HG03159 (cell line): ENCODE data around the gene LRRC4.

Experiments
- ATAC-seq: cut with Tn5 transposase; IDR thresholded peaks from one replicate; pipeline ENCODE4 v1.9.1; 2021; ENCODE audit warnings: mild to moderate bottlenecking, moderate library complexity; ENCODE audit not compliant: unreplicated experiment

The LRRC4 gene, protein sequence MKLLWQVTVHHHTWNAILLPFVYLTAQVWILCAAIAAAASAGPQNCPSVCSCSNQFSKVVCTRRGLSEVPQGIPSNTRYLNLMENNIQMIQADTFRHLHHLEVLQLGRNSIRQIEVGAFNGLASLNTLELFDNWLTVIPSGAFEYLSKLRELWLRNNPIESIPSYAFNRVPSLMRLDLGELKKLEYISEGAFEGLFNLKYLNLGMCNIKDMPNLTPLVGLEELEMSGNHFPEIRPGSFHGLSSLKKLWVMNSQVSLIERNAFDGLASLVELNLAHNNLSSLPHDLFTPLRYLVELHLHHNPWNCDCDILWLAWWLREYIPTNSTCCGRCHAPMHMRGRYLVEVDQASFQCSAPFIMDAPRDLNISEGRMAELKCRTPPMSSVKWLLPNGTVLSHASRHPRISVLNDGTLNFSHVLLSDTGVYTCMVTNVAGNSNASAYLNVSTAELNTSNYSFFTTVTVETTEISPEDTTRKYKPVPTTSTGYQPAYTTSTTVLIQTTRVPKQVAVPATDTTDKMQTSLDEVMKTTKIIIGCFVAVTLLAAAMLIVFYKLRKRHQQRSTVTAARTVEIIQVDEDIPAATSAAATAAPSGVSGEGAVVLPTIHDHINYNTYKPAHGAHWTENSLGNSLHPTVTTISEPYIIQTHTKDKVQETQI

DNA sequence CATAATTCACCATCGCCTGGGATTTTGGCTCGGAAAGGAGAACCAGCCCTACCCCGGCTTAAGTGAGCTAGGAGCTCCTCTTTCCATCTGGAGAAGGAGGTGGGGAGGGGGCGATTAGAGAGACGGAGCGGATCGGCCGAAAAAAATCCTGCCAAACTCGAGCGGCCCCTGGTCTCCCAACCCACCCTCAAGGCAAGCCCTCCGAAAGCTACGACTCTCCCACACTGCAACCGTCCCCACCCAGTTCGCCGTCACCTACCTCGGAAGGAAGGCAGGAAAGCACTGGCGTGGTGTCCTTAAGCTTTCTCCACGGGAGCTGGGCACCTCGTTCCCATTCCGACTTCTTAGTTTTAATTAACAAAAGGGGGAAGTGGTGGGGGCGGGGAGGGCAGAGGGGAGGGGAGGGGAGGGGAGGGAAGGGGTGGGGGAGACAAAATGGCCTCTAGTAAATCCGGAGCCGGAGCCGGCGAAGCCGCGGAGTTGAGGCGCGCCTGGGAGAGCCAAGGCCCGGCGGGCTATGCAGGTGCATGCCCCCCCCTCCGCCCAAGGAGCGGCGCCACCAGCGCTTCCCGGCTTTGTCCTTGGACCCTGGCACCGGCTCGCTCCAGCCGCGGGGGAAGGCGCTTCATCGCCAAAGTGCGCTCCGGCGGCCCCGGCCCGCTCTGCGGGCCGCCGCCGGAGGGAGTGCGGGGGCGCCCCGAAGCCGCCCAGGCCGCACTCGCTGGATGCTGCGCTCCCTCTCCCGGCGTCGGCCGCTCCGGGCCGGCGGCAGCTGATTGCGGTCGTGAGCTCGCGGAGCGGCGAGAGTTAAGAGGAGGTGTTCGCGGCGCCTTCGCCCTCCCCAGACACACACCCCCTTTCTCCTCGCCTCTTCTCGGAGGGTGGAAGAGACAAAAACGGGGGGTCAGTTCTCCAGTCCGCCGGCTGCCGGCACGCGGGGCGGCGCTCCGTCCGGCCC, at the start of gene LRRC4:
Gene LRRC4 (minus strand): TSS at position 784 of the 958 bp plus-strand sequence. CDS start 797 bp downstream, outside the sequence.
- ATAC-seq: peak; percentile 34

DNA sequence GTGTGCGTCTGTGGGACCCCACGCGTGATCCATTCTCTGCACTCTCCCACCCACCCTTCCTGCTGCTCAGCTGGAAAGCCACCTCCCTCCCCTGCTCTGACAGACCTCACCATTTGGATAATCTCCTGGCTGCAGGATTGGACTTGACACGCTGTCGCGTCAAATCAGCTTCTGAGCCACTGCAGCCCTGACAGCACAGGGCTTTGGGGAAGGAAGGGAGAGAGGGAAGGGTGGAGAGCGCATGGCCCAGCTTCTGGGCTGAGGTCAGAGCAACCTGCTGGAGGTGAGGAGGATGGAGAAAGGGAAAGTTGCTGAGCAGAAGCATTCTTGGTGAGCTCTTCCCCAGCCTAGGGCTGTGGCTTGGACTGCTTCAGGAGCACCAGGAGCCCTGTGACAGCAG, 48.9 kb upstream of the LRRC4 start:
- ATAC-seq: no peak

DNA sequence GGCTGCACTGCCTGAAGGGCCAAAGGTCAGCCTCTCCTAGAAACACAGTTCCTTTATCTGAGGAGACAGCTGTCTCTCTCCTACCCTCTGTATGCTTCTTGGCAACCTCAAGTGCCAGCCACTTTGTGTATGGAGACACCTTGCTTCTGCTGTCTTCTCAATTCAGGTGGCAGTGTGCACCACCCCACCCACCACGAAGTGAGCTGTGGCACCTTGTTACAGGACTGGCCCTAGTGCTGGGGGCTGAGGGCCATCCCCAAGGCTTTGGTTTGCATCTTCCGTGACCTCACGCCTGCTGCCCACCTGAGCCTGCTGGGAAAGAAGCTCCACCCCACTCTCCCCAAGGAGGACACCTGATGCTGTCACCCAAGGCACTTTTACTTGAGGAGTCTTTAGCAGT, 47.1 kb upstream of the LRRC4 start:
- no peak for ATAC-seq

DNA sequence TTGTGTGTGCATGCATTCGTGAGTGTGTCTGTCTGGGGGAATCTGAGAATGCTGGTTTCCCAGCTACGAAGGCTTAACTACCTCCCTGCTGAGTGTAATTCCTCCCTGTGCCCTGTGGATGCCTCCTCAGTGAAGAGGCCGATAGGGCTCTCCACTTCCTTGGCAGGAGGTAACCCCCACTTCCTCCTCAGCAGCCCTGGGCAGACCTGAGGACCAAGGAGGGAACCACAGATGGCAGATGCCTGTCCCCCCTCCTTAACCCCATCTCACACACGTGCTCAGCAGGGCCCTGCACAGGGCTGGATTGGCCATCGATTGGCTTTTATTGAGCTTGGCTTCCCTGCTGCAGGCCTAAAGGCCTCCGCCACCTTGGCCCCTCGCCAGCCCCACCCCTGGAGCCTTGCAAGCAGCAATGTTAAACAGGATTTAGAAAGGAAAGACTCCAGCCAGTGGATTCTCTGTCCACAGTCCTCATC, 45.6 kb upstream of the LRRC4 start:
- no peak for ATAC-seq

DNA sequence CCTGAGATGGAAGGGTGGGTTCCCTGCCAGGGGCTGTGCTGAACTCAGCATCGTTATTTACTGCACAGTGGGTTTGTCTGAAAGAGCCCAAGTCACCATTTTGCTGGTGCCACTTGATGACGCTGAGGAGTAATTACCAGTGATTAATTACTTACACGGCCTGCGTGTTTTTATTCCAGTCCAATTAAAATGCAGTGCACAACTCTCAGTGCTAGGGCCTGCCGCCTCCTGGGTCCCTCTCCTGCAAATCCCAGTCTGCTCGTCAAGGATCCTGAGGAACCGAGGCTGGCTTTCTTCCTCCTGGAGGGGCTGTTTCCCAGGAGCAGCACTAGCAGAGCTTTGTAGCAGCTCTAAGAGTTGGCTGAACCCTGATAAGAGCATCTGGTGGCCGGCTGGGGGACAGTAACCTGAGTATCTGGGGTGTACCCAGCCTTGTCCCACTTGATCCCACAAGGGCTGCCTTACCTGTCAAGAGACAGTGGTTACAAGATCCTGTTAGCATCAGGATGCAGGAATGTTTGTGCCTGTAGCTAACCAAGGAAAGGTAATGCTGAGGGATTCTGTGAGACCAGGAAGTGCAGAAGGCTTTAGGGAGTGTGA, 45.1 kb upstream of the LRRC4 start:
- ATAC-seq: no peak

DNA sequence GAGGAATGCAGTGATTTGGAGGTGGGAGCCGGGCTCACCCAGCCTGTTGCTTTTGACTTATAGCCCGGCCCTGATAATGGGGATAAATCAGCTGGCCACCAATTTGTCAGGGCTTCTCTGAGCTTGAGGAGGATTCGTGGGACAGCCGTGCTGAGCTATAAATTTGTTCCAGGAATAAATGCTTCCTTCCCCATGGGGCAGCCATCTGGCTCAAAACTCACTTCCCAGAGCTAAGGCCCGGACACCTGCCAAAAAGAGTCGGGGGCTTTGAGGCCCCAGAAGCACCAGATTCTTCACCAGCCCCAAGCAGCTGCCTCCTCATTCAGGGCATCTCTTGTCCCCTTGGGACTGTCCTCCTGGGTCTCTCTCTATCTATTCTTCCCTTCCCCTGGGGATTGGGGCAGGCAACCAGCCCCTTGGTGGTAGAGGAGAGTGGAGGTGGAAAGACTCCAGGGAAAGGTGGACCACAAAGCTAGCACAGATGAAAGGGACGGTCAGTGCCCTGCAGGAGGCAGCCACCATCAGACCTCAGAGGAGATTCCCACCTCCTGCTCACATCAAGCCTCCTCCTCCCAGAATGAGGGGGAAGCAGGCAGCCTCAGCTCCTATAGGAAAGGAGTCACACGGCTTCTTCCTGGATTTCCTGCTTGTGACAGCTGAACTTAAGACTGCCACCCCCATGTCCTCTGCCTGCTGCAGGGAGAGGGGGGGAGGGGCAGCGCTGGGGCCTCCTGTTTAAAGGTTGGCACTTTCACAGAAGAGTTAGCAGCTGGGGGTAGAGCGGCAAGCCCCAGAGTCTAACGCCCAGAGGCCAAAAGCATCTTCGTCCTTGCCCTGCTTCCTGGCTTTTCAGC, 44.2 kb upstream of the LRRC4 start:
- ATAC-seq: no peak

DNA sequence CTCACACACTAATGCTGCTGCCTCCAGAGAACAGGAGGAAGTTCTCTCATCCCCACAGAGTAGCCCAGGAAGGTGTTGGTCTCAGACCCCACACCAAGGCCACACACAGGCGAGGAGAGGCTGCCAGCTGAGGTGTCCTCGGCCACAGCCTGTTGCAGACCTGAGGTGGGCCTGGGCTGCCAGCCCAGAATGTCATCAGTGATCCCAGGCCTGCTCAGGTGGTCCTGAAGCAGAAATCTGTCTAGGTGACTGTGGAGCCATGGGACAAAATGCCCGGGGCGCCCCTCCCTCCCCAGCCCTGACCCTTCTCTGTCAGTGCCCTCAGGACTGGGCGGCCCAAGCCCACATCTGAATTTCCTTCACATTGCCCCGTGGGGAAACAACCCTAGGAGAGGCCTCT, 43.5 kb upstream of the LRRC4 start:
- ATAC-seq: no peak

DNA sequence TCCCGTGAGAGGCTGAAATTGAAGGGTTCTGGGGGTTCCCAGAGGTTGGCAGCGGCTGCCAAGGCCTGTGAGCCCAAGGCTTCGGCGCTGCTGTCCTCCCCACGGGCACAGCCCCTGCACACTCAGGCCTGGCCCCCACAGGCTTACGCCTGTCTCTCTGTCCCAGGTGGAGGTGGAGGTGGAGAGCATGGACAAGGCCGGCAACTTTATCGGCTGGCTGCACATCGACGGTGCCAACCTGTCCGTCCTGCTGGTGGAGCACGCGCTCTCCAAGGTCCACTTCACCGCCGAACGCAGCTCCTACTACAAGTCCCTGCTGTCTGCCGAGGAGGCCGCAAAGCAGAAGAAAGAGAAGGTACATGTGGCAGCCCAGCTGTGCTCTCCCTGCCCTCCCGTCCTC, 43.1 kb upstream of the LRRC4 start:
- ATAC-seq: no peak

DNA sequence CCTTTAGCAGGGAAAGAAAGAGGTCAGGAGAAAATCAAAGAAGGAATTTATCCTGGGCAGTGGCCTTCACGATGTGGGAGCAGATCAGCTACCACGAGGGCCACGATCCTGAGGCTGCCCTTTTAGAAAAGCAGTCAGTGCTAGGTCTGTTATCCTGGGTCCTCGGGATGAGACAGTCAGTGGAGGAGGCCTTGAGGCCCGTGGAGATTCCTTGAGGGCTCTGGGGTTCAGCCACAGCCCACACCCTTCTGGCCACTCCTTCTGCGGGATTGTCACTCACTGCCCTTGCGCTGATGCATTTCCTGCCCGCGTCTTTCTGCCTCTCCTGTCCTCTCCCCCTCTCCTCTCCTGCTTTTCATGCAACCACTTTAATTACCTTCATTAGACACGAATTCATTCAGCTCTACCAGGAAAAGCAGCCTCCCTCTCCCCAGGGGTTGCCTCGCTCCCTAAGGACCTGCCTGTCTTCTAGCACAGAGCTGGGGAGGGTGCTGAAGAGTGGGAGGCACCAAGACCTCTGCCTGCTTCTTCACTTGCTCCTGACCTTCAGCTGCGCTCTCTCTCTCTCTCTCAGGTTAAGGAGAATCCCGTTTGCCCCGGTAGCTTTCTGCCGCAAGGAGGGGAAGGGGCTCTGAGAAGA, 42.6 kb upstream of the LRRC4 start:
- ATAC-seq: no peak

DNA sequence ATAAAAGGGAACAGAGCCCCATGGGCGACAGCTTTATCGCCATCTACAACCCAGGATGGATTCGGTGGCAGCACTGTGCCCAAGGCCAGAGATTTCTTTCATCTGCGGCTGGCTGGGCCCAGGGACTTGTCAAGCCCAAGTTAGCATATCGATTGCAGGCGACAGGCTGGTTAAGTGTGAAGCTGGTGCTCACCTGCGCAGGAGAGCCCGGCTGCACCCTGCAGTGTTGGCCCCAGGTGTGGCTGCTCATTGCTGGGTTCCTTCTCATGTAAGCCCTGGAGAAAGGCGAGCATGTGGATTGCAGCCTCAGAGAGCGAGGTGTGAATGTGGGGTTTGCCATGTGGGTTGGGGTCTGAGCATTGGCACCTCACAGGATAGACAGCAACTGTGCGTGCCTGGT, 40.6 kb upstream of the LRRC4 start:
- no peak for ATAC-seq

DNA sequence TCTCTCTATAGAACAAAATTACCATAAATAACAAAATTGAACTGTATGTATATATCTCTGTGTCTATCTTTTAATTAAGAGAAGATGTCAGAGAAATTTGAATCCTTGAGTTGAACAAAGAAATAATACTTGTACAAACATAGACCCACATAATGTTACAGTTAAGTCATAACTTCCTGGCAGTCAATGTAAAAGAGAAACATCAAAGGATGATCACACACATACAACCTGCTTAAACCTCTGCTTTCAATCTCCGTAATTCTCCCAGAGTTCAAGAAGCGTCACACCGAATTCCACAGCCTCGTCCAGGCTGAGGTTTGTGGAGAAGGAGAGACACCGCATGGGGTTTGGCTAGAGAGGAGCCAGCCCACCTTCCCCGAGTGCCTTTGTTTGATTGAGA, 40.1 kb upstream of the LRRC4 start:
- ATAC-seq: no peak

DNA sequence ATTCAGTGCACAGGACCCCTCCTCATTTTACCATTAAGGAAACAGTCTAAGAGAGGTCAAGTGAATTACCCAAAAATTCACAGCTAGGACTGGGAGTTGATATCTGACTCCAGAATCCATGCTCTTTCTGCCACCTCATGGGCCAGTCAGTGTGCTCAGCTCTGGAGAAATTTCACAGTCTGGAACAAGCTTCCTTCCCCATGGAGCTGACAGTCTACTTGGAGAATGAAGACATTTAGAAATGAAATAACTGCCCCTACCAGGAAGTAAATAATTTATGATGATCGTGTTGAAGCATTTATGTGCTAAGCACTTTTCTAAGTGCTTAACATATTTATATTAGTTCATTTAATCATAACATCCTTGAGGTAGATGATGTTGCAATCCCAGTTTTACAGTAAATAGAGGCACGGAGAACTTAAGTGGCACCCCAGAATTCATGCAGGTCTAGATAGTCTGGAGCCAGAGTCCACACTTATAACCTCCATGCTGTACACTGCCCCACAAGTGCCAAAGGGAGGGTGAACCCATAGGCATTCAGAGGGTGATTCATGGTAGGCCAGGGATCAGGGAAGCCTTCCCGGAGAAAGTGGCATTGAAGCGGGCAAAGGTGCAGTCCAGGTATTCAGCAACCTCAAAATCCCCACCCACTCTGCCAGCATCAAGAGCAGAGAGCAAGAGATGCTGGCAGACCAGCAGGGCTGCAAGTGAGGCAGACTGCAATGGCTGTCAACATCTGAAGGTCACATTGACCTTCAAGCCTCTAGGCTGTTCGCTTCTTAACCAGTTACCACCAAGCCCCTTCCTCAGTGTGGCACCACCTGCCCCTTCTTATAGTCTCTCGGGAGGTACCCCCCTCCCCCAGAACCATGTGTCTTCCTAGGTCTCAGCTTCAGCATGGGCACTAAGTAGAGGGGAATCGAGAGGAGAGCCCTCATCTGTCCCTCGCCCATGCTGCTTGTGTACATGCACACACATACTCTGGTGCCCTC, 38.4 kb upstream of the LRRC4 start:
- ATAC-seq: no peak

DNA sequence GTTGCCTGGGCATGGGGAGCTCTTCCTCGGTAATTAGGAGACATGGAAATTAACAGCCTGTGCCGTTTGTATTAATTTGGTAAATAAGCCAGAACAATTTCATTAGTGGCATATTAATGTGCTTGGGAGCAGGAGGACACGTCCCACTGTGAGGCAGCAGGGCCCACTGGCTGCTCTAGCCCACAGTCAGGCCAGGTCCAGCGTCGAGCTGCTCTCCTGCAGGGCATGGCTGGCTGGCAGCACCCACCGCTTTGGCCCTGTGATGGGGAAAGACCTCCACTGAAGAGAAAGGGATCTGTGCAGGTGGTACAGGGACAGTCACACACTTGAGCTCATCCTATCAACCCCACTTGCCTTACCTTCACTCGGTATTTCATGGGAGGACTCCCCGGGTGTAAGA, 37.5 kb upstream of the LRRC4 start:
- ATAC-seq: no peak

DNA sequence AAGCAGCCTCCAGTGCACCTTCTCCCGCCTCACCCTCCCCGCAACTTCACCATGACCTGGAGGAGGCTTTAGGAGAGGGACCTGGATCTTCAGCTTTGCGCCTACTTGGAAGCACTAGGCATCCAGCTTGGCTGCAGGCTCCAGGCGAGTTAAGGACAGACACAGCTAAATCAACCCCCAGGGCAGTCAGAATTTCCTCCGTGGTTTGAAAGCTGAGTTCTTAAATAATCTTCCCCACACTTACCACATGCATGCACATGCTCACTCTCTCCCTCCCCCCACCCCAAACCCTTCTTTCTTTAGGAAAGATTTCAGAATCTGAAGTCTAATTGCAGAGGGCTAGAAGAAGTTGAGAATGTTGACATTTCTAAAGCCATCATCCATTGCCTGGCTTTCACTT, 36.7 kb upstream of the LRRC4 start:
- ATAC-seq: no peak

DNA sequence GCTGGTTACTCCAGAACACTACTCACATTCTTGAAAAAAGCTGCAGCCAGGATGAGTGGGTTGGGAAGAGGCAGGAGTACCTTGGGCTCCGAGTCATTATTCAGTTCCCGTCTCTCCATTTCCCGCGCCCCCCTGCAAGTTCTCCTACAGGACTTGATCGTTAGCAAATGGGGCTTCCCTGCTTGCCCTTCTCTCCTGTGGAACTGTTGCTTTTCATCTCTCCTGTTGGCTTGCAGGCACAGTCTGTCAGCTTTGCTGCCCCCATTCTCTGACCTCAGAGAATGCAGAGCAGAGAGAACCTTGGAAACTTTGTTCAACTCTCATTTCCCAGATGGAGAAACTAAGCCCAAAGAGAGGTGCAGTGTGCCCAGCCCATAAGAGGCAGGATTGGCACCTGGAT, 35.6 kb upstream of the LRRC4 start:
- ATAC-seq: no peak

DNA sequence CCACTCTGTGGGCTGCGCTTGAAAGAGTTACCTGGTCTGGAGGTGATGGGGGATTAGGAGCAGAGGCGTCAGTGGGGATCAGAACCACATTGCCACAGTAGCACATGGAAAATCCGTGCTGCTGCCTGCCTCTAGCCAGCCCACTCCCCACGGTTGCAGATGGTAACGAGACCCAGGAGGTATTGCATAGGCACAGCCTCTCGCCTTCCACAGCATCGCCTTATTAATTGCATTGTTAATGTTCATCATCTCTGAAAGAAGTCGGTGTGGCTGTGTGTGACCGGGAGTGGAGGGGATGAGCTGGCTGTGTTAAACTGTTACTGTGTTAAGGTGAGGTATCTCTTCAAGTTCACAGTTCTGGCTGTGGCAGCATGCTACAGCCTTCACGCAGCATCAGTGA, 35.2 kb upstream of the LRRC4 start:
- ATAC-seq: no peak

DNA sequence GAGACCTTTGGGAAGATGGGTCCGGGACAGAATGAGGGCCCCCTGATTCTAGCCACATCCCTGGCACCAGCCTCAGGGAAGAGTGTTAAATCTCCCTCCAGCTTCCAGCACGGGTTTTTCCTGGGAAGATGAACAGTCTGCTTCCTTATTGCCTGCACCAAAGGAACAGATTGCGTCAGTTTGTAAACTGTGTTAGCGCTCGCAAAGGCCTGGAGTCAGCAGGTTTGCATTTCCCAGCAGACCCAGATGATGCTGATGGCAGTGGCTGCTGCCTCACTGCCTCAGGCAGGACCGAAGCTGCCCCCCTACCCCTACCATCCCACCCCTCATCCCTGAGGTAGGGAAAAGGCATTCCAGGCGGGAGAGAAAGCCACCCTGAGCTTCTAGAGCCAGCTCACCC, 34.6 kb upstream of the LRRC4 start:
- ATAC-seq: no peak

DNA sequence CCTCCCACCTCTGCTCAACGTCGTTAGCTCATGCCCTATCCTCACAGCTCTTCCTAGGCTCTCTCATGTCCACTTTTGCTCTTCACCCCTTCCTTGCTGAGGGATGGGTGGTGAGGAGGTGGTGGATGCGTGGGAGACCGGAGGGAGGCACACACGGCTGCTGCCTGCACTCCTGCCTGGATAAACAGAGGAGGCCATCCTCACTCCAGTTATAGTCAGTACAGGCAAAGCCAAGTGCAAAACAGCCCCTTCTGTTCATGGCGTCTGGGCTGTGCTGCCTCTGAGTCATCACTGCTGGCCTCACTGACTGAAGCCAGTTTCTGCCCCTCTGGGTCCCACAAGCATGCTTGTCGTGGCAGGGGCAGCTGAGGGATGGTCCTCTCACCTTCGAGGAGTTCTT, 31.9 kb upstream of the LRRC4 start:
- no peak for ATAC-seq
